ENCODE results near the gene AXIN1.
"Not testable (repeated sequence)": the region's sequence is repeated elsewhere in the genome, so short reads cannot be mapped to it uniquely, and the experiment has no call there.

The AXIN1 gene

DNA sequence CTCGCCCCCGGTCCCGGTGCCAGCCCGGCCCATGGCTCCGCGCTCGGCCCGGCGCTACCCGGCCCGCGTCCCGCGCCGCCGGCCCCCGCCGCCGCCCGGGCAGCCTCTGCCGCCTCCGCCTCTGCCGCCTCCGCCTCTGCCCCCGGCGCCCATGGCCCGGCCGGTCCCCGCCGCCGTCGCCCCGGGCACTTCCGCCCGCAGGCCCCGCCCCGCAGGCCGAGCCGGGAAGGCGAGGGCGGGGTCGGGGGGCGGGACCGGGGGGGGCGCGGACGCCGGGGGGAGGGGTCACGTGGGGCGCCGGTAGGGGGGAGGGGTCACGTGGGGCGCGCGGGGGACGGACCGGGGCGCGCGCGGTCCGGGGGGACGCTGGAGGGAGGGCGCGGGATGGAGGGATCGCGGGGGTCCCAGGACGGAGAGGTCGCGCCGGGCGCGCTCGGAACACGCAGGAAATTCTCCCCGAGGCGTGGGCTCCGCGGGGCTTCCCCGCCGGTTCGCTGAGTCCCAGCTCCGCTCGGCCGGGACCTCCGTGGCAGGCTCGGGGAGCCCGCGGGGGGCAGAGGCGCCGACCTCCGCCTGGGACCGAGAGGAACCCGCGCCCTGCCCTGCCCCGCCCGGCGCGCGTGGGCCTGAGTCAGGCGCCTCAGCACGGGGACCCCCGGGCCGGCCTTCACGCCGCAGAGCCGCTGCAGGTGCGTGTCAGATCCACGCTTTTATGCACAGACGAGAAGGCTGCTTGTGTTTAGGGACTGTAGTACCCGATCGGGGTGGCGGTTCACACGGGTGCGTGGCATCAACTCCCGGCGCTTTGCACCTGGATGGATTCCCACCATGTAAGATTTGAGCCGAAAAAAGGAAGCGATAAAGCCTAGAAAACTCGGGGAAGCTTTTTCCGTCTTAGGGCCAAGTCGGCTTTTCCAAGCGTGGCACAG is 29.5 kb upstream of the AXIN1 start, which contains the start of gene PGAP6:
Gene PGAP6 (minus strand): TSS at position 190 of the 929 bp plus-strand sequence. CDS start 157 bp downstream, at position 33.
- DNase-seq, result no peak

DNA sequence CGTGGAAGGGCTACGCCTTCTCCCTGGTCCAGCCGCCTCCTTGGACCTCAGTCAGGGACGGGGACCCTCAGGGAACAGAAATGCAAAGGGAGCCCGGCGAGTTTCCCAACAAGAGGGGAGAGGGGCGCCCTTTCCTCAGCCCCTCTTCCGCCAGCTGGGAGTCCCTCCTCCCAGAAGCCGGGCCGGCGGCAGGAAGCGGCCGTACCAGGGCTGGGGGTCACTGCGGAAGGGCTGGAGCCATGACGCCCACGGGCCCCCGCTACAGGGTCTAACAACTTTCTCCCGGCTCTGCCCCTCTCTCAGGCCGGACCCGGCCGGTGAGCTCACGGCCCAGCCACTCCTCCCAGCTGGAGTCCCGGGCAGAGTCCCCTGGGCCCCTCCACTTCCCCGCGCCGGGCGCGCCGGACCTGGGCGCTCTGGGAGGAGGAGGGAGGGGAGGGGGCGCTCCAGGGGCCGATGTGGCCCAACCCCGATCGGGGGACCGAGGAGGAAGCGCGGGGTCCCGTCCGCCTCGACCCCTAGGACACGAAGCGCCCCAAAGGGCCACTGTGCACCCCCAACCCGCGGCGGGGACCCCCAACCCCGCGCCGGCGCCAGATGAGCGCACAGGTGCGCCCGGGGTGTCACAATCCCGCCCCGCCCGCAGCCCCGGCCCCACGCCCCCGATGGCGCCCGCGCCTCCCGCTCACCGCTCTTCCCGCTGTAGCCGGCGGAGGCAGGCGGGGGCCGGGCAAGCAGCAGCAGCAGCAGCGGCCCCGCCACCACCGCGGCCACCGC is 28.7 kb upstream of the AXIN1 start:
- no peak for DNase-seq

DNA sequence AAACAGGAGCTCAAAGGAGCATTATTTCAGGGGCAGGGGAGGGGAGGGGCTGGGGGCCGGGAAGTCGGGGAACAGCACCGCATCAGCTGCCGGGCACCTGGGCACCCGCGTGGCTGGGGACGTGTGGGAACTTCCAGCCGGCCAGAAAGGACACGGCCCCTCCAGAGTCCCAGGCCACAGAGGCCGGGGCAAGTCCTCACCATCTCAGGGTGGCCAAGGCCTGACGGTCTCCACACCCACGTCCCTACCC is 28.2 kb upstream of the AXIN1 start:
- no peak for DNase-seq

DNA sequence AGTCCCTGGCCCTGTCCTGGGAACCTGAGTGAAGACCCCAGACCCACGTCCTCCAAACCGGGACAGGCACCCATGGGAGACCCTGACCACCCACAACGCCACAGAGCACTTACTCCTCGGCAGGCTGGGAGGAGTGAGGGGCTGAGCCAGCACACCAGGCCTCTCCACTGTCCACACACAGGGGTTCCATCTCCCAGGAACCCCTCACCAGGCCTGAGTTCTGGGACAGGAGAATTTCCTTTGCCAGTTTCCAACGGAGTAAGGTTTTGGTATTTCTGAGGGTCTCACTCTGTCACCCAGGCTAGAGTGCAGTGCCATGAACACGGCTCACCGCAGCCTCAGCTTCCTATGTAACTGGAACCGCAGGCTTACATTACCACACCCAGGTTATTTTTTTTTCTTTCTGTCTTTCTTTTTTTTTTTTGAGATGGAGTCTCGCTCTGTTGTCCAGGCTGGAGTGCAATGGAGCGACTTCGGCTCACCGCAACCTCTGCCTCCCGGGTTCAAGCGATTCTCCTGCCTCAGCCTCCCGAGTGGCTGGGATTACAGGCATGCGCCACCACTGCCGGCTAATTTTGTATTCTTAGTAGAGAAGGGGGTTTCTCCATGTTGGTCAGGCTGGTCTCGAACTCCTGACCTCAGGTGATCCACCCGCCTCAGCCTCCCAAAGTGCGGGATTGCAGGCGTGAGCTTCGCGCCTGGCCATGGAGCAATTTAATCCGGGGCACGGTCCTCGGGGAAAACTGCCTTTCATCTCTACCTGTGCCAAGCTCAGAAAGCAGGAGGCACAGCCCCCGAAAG is 27.6 kb upstream of the AXIN1 start:
- DNase-seq, result no peak

DNA sequence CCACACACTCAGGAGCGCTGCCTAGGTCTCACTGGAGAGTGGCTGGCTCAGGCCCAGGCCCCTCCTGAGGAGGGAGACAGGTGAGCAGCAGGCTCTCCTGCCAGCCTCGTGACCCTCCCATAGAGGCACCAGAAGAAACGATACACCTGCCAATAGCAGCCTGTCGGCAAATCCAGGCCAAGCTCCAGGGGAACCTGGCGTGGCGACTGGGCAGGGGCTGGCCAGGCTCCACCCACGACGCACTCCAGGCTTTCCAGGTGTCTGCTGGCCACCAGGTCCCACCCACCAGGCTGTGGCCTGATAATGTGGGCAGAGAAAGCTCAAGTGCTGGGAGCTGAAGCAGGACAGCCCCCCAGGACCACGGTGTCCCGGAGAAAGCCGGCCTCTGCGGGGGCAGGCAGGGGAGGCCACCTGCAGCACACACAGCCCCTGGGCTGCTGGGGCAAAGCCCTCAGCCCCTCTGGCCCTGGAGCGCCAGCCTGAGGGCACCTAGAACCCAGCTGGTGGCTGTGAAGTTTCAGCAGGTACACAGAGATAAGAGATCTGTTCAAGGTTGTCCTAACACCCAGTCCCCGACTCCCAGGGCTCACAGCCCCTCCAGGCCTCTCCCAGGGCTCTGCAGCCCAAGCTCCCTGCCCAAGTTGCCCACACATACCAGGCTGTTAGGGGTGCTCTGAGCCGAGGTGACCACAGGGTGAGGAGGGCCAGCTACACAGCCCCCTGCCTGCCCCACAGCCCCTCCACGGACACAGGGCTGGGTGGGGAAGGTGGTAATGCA is 26.8 kb upstream of the AXIN1 start:
- DNase-seq, result no peak

DNA sequence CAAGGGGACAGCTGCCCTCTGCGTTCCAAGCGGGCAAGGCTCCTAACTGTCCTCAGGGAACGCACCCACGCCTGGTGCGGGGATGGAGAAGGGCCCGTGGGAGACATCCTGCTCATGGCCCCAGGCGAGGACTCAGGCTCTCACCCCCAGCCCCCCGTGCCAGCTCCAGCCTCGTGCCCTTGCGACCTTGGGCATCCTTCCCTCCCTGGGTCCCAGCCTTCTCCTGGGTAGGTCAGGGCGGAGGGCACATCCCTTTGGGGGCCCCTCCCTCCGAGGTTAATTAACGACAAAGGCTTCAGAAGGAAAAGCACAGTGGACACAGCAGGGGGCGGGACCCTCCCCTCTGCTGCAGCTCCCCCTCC is 26.3 kb upstream of the AXIN1 start:
- DNase-seq, result no peak

DNA sequence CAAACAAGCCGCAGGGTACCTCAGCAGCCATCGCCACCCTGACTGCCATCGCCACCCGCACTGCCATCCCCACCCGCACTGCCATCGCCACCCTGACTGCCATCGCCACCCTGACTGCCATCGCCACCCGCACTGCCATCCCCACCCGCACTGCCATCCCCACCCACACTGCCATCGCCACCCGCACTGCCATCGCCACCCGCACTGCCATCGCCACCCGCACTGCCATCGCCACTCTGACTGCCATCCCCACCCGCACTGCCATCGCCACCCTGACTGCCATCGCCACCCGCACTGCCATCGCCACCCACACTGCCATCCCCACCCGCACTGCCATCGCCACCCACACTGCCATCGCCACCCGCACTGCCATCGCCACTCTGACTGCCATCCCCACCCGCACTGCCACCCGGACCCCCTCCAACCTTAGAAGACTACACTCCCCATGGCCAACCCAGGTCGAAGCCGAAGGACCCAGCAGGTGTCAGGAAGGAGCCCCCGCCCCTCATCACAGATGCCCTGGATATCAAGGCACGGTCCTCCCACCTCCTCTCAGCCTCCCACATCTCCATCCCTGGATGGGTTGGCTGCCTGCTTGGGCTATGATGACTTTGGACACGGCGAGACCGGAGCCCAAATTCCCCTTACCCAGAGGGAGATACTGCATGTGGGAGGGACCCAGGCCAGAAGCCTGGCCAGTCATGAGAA is 25.7 kb upstream of the AXIN1 start:
- DNase-seq, result not testable (repeated sequence)

DNA sequence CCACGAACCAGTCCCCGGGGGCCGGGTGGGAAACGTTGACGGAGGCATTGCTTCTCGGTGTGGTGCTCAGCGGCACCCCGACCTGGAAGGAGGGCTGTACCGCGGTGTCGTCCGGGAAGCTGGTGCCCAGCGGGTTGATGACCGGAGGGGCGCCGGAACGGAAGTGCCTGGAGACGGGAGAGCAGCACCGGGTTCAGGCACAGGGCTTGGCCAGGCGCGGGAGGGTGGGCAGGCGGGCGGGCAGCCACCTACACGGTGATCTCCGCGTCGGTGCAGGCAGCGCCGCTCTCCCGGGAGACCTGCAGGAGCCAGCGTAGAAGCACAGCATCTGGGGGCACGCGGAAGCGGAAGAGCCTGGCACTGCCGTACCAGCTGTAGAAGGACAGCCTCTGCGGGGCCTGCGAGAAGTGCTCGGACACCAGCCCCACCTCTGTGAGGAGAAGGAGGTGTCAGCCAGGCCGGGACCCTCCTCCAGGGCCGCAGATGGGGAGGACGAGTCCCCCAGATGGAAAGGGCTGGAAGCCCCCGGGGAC is 25.0 kb upstream of the AXIN1 start:
- no peak for DNase-seq

DNA sequence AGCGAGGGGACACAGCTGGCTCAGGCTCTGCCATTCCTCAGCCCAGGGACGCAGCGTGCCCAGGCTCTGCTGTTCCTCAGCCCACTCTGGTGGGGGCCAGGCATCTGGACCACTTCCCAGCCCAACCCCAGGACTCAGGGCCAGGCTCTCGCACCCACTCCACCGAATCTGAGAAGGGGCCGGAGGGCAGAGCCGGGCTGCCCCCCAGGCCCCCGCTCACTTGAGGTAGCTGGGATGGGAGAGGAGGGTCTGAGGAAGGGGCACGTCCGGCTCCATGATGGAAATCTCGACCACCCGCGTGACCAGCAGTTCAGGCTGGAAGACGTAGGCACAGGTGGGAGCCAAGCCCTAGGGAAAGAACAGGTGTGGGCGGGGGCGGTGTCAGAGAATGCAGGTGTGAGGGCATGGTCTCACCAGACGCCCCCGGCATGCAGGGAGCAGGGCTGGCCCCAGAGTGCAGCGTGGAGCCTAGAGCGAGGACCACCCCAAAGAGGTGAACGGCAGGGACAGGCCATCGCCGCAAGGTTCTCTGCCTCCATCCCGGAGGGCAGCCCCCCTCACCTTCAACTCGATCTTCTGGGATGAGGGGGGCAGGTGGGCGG is 24.4 kb upstream of the AXIN1 start:
- DNase-seq, result no peak

DNA sequence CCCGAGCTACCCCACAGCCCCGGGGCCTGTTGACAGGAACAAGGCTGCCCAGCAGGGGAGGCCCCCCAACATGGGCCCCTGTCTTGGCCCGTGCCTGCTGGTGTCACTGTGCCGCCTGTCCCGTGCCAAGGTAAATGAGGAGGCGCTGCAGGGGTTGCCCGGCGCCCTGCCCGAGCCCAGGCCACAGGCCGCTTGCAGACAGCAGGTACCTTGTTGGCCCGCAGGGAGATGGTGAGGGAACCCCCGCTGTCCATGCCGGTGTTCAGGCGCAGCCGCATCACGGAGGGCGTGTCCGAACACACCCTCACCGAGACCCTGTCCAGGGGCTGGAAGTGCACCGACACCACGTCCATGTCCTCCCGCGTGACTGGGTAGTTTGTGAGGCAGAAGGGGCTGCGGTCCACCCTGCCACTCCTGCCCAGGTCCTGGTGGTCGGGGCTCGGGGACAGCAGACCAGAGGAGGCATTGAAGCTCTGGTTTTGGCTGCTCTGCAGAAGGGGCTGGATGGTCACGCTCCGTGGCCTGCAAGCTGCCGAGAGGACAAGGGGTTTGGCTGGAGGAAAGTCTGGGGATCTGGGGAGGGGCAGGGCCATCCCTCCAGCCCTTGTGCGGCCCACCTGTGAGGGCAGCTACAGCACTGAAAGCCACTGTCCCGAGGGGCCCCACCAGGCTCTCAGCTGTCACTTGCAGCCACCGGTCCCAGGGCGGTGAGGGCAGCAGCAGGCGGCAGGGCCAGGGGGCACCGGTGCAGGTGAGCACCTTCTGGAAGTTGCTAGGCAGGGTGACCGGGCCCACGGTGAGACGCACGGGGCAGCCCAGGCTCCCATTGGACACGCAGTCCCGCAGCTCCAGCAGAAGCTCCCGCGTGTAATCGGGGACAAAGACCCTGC is 23.6 kb upstream of the AXIN1 start:
- no peak for DNase-seq

DNA sequence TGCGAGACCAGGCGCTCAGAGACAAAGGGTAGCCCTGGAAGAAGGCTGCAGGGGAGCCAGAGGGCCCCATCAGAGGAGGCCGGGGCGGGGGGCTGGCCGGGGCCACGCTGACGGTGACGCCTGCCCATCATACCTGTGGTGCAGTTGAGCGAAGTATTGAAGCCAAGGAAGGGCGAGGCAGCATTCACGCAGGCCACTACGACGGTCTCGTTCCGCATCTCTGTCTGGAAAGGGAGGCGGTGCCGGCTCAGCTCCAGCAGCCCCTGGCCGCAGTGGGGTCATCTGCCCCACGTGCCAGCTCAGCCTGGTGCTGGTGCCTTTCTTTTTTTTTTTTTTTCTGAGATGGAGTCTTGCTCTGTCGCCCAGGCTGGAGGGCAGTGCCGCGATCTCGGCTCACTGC is 22.7 kb upstream of the AXIN1 start:
- no peak for DNase-seq

DNA sequence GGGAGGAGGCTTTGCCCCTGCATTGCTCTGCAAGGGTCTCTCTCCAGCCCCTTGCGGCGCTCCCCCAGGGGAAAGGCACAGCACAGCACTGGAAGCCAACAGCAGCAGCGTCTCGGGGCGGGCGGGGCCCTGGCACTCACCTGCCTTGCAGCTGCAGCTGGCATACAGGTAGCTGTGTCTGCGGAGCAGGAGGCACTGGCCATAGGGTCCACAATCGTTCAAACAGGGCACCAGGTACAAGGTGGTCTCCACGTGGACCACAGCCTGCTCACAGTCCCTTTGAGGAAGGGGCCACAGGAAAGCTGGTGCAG is 22.0 kb upstream of the AXIN1 start:
- DNase-seq, result no peak

DNA sequence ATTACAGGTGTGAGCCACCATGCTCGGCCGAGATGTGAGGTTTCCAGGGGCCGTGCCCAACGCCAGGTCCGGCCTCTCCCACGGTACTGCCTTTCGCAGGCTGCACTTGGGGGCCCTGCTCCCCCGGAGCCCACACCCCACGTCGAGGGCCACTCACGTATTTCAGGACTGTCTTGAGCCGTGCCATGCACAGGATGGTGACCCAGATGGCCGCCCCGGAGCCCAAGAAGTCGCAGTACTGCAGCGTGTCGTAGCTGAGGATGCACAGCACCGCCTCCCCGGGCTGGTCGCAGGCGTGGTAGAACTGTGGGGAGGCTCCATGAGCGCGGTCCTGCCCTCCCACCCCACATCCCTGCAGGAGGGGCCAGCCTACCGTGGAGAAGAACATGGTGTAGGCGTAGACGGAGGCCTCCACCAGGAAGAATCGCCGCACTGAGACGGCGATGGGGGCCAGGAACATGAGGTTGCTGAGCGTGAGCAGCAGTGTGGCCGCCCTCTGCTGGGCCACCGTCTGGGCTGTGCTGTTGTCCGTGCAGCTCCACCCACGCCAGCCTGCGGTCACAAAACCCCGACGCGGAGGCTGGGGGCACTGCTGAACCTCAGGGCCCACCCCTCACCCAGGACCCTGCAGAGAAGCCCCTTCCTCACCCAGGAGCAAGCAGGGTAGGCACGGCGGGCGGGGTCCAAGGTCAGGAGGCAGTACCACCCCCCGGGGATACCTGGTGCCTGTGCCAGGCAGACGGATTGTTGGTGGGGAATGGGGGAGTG is 21.5 kb upstream of the AXIN1 start:
- no peak for DNase-seq

DNA sequence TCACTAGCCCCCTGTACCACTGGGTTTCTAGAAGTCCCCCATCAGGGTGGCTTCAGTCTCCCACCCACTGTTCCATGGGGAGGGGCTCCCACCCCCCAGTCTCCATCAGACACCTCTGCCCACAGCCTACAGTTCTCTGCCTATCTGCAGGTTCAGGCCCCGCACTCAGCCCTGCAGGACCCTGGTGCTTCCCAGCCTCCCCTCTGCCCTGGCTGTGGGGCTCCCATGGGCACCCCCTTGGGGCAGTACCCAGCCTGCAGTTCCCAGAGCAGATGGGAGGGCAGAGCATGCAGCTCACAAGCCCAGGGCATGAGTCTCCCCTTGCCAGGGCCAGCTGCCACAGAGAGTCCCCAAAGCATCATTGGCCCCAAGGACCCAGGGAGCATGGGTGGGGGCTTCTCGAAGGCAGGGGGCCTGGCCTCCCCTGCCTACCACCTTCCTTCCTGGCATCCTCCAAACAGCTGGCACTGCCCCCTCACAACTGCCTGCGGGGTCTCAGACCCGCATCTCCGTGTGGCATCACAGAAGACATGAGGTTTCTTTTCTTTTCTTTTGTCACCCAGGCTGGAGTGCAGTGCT is 20.6 kb upstream of the AXIN1 start:
- no peak for DNase-seq

DNA sequence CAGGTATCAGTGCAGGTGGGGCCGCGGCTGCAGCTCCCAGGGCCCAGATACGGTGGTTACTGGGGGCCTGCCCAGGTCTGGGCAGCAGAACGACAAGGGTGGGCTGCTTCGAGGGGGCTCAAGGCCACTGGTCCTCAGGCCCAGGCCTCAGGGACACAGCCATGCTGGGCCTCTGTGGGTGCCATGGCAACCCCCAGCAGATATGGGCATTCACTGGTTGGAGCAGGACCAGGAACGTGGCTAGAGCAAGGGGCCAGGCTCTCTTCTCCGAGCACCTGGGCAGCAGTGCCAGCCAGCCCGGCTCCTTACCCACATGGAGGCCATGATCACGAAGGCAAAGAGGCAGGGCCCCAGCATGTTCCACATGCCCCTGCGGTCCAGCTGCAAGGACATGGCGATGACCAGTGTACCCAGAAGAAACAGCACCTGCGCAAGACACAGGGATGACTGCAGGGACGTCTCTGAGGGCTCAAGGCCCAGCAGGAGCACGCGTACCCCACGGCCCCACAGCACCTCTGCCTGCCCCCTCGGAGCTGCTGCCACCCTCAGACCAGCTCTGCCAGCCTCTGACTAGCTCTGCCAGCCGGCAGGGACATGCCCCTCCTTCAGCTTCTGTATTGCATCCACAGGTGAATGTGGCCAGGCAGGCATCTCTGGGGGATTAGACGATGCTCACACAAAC is 19.9 kb upstream of the AXIN1 start:
- DNase-seq, result no peak

DNA sequence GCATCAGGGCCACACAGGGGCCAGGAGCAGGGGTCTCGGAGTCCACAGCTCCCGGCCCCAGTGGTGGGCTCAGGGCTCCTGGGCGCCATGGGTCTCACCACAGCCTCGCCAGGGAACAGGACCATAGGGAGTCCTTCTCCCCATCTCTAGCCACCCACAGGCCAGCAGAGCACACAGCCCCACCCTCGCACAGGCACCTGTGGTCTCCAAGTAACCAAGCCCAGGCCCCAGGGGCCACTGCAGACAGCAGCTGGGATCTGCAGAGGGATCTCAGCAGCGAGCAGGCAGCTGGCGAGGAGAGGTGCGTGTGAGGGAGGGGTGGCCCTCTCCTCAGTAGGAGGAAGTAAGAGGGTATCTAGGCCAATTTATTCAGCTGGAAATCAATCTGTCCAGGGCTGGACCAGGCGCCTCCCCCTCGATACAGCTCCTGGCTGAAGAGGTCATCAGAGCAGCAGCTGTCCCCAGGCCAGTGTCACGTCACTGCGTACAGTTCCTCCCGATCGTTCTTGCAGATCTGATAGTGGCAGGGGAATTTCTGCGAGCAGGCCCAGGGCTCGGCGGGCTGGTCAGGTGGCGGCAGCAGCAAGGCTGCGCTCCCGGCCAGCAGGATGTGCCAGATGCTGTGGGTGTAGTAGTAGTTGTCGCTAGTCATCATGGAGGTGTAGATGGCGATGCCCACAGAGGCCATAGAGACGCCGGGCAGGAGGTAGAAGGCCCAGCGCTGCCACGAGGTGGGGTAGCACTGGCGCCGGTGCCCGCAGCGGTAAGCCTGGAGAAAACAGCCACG is 19.2 kb upstream of the AXIN1 start:
- DNase-seq, result no peak

DNA sequence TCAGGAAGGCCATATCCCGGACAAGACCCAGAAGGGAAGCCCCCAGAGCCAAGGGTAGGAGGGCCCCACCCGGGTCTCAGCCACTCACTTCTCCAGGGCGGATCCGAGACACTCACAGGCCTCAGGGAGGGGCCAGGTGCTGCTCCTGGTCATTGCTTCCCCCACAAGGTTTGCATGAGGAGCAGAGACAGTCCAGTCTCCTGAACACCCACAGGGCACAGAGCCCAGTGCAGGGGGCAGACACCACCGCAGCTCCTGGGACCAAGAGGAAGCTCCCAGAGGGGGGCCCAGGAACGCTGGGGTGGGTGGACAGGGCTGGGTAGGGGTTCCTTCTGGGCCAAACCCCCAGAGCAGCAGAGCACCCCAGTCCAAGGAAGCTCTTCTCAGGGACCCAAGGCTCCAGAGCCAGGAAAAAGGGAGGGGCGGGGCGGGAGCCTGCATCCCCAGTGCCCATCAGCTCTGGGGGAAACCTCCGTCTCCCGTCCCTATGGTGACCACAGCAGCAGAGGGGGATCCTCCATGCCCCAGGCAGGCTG is 18.5 kb upstream of the AXIN1 start:
- DNase-seq, result no peak

DNA sequence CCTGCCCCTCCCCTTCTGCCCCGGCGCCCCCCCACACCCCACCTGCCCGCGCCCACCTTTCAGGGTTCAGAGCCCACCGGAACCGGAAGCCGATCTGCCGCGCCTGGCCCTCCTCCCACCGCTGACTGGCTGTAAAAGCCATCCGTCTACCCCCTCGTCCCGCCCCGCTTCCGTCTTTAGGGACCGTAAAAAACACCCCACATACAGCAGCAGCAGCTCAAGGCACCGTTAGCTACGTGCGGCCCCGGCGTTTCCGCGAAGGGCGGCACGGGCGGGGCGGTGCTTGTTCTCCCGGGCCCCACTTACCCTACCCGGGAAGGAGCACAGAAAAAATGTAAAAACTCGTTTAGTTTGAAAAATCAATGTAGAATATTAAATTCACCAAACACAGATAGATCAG is 17.9 kb upstream of the AXIN1 start, which contains the start of gene MRPL28:
Gene MRPL28 (minus strand): TSS at position 96 of the 400 bp plus-strand sequence. CDS start 320 bp downstream, outside the sequence.
- DNase-seq, result peak; percentile 86
